ENCODE data around the gene ADAMTSL1. TPM values are rescaled to one million over a fixed set of nuclear protein-coding genes. Genes with fewer than 3 reads are reported as not detected.

ADAMTSL1 gene
- total and polyA plus RNA-seq, 2 of the 13 experiments (the other 11 are each of a cell fraction or from before 2014, with no cell fraction given) = not detected

GRCh38 chr9:18909140-18910018 is 435.4 kb downstream of the ADAMTSL1 start (continued):
- TF ChIP-seq, protein P1, sequence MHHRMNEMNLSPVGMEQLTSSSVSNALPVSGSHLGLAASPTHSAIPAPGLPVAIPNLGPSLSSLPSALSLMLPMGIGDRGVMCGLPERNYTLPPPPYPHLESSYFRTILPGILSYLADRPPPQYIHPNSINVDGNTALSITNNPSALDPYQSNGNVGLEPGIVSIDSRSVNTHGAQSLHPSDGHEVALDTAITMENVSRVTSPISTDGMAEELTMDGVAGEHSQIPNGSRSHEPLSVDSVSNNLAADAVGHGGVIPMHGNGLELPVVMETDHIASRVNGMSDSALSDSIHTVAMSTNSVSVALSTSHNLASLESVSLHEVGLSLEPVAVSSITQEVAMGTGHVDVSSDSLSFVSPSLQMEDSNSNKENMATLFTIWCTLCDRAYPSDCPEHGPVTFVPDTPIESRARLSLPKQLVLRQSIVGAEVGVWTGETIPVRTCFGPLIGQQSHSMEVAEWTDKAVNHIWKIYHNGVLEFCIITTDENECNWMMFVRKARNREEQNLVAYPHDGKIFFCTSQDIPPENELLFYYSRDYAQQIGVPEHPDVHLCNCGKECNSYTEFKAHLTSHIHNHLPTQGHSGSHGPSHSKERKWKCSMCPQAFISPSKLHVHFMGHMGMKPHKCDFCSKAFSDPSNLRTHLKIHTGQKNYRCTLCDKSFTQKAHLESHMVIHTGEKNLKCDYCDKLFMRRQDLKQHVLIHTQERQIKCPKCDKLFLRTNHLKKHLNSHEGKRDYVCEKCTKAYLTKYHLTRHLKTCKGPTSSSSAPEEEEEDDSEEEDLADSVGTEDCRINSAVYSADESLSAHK (CRISPR knock-in tag; IDR thresholded peaks at IDR 0.05; ENCODE audit: borderline replicate concordance) = no peak

GRCh38 chr9:18910435-18910834 is 436.5 kb downstream of the ADAMTSL1 start:
- Histone ChIP-seq H3K4me1 (ENCODE audit: insufficient read depth, low read length) (peaks cover 8% of the 10 kb centered on the region; the same call in 1 of the 2 replicates), H4K20me1 (ENCODE audit: insufficient read depth, low read length) (no peaks in the 10 kb centered on the region), H3K27ac (ENCODE audit: extremely low read length, insufficient read depth, low read length) (no peak overlapping the region), H3K4me2 (ENCODE audit: low read depth, low read length) (no peak overlapping the region), H3K79me2 (ENCODE audit: insufficient read depth, low read length) (no peaks in the 10 kb centered on the region), H3K9me3 (ENCODE audit: low read length) (no peaks in the 10 kb centered on the region), H3K36me3 (replicated peaks in 1 of 2; ENCODE audit: control insufficient read depth in 1 of 2, insufficient read depth in 2 of 2, low read length in 2 of 2) (no peaks in the 10 kb centered on the region), H2AFZ (ENCODE audit: low read length) (no peak overlapping the region), H3K9ac (ENCODE audit: insufficient read depth, low read depth, low read length) (no peak overlapping the region), H3K27me3 (ENCODE audit: control insufficient read depth in 1 of 2, insufficient read depth in 2 of 2, low read length in 2 of 2) (peaks cover 0 to 29% of the 10 kb centered on the region in 2 experiments; a peak in 3 of 5 replicates), H3K4me3 (replicated peaks in 1 of 3; ENCODE audit: insufficient read depth in 1 of 3, low read depth in 2 of 3, low read length in 3 of 3) (no peak overlapping the region)
- no peak for ATAC-seq
- FAIRE-seq = no peak
- POLR2A ChIA-PET = no interaction called here
- no TSS peak for BruUV-seq (replicated peaks)
- in situ Hi-C loops (cut with HindIII; ENCODE audit: extremely low pct_ligation_motif_present, low pct_unique_long_range_greater_than_20kb) (no loop called here), intact Hi-C loops (cut with micrococcal nuclease; ENCODE audit: unreplicated experiment) (no loop called here)
- no peak for DNase-seq (ENCODE audit: low spot score)
- WGBS (ENCODE audit: low lambda C conversion rate) = 0% methylated on average over 2 of the region's 2 CpGs
- CTCF ChIA-PET (ENCODE audit: low intra/inter-chr PET ratio, low total read pairs) = no interaction called here
- TF ChIP-seq ZNF296 (CRISPR knock-in tag; conservative IDR thresholded peaks at IDR 0.05) (no peak), CCDC6 (CRISPR knock-in tag; IDR thresholded peaks at IDR 0.05) (no peak), AHDC1 (CRISPR knock-in tag; IDR thresholded peaks at IDR 0.05; ENCODE audit: borderline replicate concordance) (no peak), ZNF354B (CRISPR knock-in tag; IDR thresholded peaks at IDR 0.05) (no peak)

Measured in HepG2 (cell line).